Mesenchymal stem cell (in vitro differentiated cells and primary cell): ENCODE measurements around the gene LSMEM2.

Source experiments
- DNase-seq: peaks from one replicate; pipeline ENCODE4 v3.0.0-alpha.2; 2013
- H2AFZ ChIP-seq: one replicate; pipeline ENCODE4 v1.6.1; 2013; ENCODE audit warnings: low read depth, mild to moderate bottlenecking, control low read depth, inconsistent platforms, low read length, moderate library complexity
- H2AK5ac ChIP-seq: 2 replicates; pipeline ENCODE4 v1.6.1; 2013; ENCODE audit warnings: low read length, moderate library complexity, mild to moderate bottlenecking, inconsistent platforms; ENCODE audit not compliant: severe bottlenecking
- H2BK120ac ChIP-seq: one replicate; pipeline ENCODE4 v1.6.1; 2013; ENCODE audit warnings: low read depth, mild to moderate bottlenecking, inconsistent platforms, low read length, moderate library complexity
- H2BK12ac ChIP-seq, 2 experiments: one replicate each; pipeline ENCODE4 v1.6.1; 2013; ENCODE audit warnings: inconsistent platforms in 2 of 2, low read length in 2 of 2, mild to moderate bottlenecking in 2 of 2, moderate library complexity in 2 of 2, control low read depth in 1 of 2
- H2BK15ac ChIP-seq: one replicate; pipeline ENCODE4 v1.6.1; 2013; ENCODE audit warnings: mild to moderate bottlenecking, low read depth, inconsistent platforms; ENCODE audit not compliant: poor library complexity, severe bottlenecking
- H2BK5ac ChIP-seq: 2 replicates; pipeline ENCODE4 v1.6.1; 2013; ENCODE audit warnings: low read depth, mild to moderate bottlenecking, low read length, control low read depth, inconsistent platforms; ENCODE audit not compliant: poor library complexity, severe bottlenecking
- H3K14ac ChIP-seq, 2 experiments: one replicate each; pipeline ENCODE4 v1.6.1; 2013; ENCODE audit warnings: inconsistent platforms in 2 of 2, low read length in 2 of 2, control low read depth in 1 of 2, mild to moderate bottlenecking in 1 of 2, moderate library complexity in 1 of 2
- H3K18ac ChIP-seq, 2 experiments: one replicate each; pipeline ENCODE4 v1.6.1; 2013; ENCODE audit warnings: inconsistent platforms in 2 of 2, low read length in 2 of 2, control low read depth in 1 of 2, low read depth in 1 of 2, mild to moderate bottlenecking in 1 of 2
- H3K23ac ChIP-seq, 2 experiments: one replicate each; pipeline ENCODE4 v1.6.1; 2013; ENCODE audit warnings: inconsistent platforms in 2 of 2, low read length in 2 of 2, mild to moderate bottlenecking in 2 of 2, moderate library complexity in 2 of 2, control low read depth in 1 of 2
- H3K27ac ChIP-seq: 2 replicates; pipeline ENCODE4 v1.5.1; 2013; ENCODE audit warnings: mild to moderate bottlenecking, moderate library complexity, low read length, control low read depth, inconsistent platforms; ENCODE audit not compliant: poor library complexity, severe bottlenecking
- H3K27me3 ChIP-seq, 2 experiments: 2 replicates each; pipeline versions ENCODE4 v1.6.1 to v1.7.0; 2013; ENCODE audit warnings: low read length in 2 of 2, mild to moderate bottlenecking in 2 of 2, moderate library complexity in 2 of 2, control low read depth in 1 of 2, inconsistent platforms in 1 of 2; ENCODE audit not compliant: control insufficient read depth in 1 of 2, insufficient read depth in 1 of 2
- H3K36me3 ChIP-seq, 2 experiments: 2 replicates each; pipeline versions ENCODE4 v1.6.1 to v1.7.0; 2013; ENCODE audit warnings: low read length in 2 of 2, control low read depth in 1 of 2, inconsistent platforms in 1 of 2, low read depth in 1 of 2, mild to moderate bottlenecking in 1 of 2; ENCODE audit not compliant: insufficient read depth in 2 of 2, control insufficient read depth in 1 of 2
- H3K4ac ChIP-seq, 2 experiments: one replicate each; pipeline ENCODE4 v1.6.1; 2013; ENCODE audit warnings: inconsistent platforms in 2 of 2, low read length in 2 of 2, mild to moderate bottlenecking in 2 of 2, moderate library complexity in 2 of 2, control low read depth in 1 of 2, low read depth in 1 of 2
- H3K4me1 ChIP-seq: 2 replicates; pipeline ENCODE4 v1.6.1; 2013; ENCODE audit warnings: low read depth, low read length, control low read depth; ENCODE audit not compliant: control insufficient read depth, insufficient read depth
- H3K4me2 ChIP-seq: 2 replicates; pipeline ENCODE4 v1.6.1; 2013; ENCODE audit warnings: low read length, mild to moderate bottlenecking, inconsistent platforms; ENCODE audit not compliant: poor library complexity, severe bottlenecking
- H3K4me3 ChIP-seq, 2 experiments: 2 replicates each; pipeline versions ENCODE4 v1.5.1 to v1.7.0; 2013; ENCODE audit warnings: low read length in 2 of 2, mild to moderate bottlenecking in 2 of 2, control low read depth in 1 of 2, low read depth in 1 of 2; ENCODE audit not compliant: insufficient read depth in 1 of 2
- H3K79me1 ChIP-seq: replicated peaks from 2 replicates; pipeline ENCODE4 v1.6.1; 2013; ENCODE audit warnings: mild to moderate bottlenecking, control low read depth, low read length, inconsistent platforms; ENCODE audit not compliant: poor library complexity, severe bottlenecking
- H3K9ac ChIP-seq: 2 replicates; pipeline ENCODE4 v1.7.0; 2013; ENCODE audit warnings: mild to moderate bottlenecking, low read length, moderate library complexity
- H3K9me3 ChIP-seq: 2 replicates; pipeline ENCODE4 v1.7.0; 2013; ENCODE audit warnings: mild to moderate bottlenecking, low read length; ENCODE audit not compliant: control insufficient read depth
- H4K8ac ChIP-seq: one replicate; pipeline ENCODE4 v1.6.1; 2013; ENCODE audit warnings: inconsistent platforms, mild to moderate bottlenecking, low read length, moderate library complexity
- H4K91ac ChIP-seq: one replicate; pipeline ENCODE4 v1.6.1; 2013; ENCODE audit warnings: mild to moderate bottlenecking, low read length, inconsistent platforms
- WGBS: methylation state at CpG from one replicate; pipeline ENCODE4 v1.1.7; 2013; ENCODE audit warnings: mixed read lengths; 5-methylcytosine and 5-hydroxymethylcytosine counted together

The LSMEM2 gene

DNA sequence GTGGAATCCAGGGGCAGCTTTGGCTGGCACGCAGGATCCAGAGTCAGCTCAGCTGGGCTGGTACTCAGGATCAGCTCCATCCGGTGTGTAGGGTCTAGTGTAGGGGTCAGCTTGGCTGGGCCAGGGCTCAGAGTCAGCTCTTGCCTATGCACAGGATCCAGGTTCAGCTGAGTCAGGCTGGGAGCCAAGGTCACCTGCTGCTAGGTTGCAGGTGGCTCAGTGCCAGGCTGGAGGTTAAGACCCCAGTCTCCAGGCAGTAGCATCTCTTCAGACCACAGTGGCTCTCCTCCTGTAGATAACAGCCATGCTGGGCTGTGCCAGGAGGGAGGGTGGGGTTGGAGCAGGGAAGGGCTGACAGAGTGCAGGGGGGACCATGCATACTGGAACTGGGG, 18.5 kb downstream of the LSMEM2 start:
- H2AFZ ChIP-seq = no peak overlapping the region
- H2BK15ac ChIP-seq = no peak overlapping the region
- no peak for DNase-seq
- H3K4ac ChIP-seq = no peak overlapping the region
- no peak overlapping the region for H2AK5ac ChIP-seq
- no peak overlapping the region for H4K91ac ChIP-seq
- WGBS = 92% methylated on average over 2 of the region's 2 CpGs
- no peak overlapping the region for H2BK120ac ChIP-seq
- H3K36me3 ChIP-seq = peaks cover 5 to 12% of the 10 kb centered on the region in 2 experiments
- no peak overlapping the region for H4K8ac ChIP-seq
- no peak overlapping the region for H3K9ac ChIP-seq
- H3K27ac ChIP-seq = no peak overlapping the region
- H3K18ac ChIP-seq = no peak overlapping the region
- H3K4me1 ChIP-seq = peaks cover 26% of the 10 kb centered on the region
- no peak overlapping the region for H3K4me3 ChIP-seq
- H3K27me3 ChIP-seq = no peaks in the 10 kb centered on the region
- H3K23ac ChIP-seq = no peak overlapping the region
- H3K14ac ChIP-seq = no peak overlapping the region
- no peak overlapping the region for H2BK12ac ChIP-seq
- H3K9me3 ChIP-seq = no peaks in the 10 kb centered on the region
- no peak overlapping the region for H2BK5ac ChIP-seq
- H3K4me2 ChIP-seq = no peak overlapping the region
- peaks cover 14% of the 10 kb centered on the region for H3K79me1 ChIP-seq

DNA sequence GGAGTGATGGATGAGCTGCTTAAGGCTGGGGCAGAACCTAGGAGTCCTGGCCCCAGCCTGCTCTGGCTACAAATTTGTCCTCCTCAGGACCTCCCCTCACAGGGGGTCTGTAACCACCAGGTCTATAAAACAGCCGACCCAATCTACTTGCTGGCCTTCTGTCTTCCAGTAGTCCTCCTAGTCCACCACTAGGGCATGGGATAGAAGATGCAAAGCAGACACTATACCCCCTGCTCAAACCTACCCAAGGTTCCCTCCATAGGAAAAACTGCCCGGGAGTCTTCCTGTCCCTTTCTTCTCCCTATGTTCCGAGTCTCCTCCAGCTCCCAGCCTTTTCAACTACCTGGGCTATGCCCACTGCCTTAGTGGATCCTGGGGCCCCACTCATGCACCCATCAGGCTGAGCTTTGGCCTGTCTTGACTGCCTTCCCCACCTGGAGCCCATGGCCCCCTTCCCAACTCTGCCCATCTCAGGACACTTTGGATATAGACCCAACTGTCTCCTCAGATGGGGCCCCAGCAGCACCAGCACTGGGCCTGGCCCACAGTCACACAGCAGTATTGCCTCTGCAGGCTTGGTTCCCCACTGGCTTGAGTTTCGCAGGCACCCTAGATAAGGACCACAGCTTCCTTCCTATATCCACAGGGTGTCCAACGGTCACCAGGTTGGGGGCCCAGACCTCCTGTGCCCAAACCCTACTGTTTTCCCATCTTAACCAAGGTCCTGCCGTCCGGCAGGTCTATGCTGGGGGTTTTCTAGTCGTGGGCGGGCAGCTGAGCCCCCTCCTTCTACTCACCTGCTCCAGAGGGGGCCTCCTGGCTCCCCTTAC, 19.2 kb downstream of the LSMEM2 start:
- Histone ChIP-seq H4K91ac (peak overlapping the region; percentile 31), H3K4me3 (peak overlapping the region; percentile 70 to 91), H3K36me3 (peaks cover 5 to 12% of the 10 kb centered on the region in 2 experiments), H2BK12ac (peak overlapping the region in 1 of 2 experiments; percentile 32), H3K27me3 (no peaks in the 10 kb centered on the region), H3K9ac (peak overlapping the region; percentile 94), H3K4me2 (peak overlapping the region; percentile 93), H2AFZ (no peak overlapping the region), H3K27ac (no peak overlapping the region), H2AK5ac (peak overlapping the region; percentile 67), H4K8ac (peak overlapping the region; percentile 42), H3K79me1 (peaks cover 14% of the 10 kb centered on the region), H3K14ac (no peak overlapping the region), H3K9me3 (no peaks in the 10 kb centered on the region), H3K4me1 (peaks cover 28% of the 10 kb centered on the region), H3K18ac (peak overlapping the region; percentile 83 to 92), H2BK15ac (peak overlapping the region; percentile 73), H3K23ac (peak overlapping the region in 1 of 2 experiments; percentile 79), H3K4ac (peak overlapping the region in 1 of 2 experiments; percentile 19), H2BK5ac (no peak overlapping the region), H2BK120ac (no peak overlapping the region)
- 60% methylated on average over 9 of the region's 9 CpGs for WGBS
- DNase-seq = peak; percentile 35

DNA sequence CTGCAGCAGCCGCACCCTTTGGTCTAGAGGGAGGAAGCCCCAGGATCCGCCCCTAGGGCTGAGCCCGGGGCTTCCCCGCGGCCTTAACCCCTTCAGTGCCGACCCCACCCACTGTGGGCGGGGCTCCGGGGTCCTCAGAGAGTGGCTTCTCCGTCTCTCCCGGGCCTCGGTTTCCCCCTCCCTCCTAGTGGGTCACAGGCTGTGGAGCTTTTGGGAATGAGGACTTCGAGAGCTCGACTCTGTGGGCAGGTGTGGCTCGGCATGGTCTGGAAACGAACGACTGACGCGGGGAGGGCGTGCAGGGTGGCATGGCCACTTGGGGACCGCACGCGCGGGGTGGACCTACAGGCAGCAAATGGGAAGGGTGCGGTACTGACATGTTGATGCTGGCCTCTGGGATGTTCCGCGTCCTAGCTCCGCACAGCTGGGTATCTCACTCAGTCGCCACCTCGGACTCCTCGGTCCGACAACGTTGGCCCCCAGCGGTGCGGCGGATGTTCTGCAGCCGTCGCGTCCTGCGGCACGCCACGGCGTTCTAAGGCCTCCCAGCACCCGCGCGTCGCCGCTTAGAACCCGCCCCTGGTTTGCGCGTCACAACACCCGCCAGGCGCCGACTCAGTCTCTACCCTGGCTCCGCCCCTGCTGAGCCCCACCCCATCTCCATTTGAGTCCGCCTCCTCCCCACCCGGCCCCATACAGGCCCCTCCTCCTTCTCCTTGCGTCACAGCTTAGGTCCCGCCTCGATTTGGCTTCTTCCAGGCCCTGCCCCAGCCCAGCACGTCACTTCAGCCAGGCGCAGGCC, 20.1 kb downstream of the LSMEM2 start, which contains the start of the genes HYAL3 and NAA80:
Gene HYAL3, minus strand, starts transcription at position 570 of the 802 bp plus-strand sequence. CDS start 3,803 bp downstream, outside the sequence.
Gene NAA80, minus strand, starts transcription at position 570 of the 802 bp plus-strand sequence. CDS start 1,942 bp downstream, outside the sequence.
- WGBS = under 1% methylated on average over 58 of the region's 61 CpGs
- Histone ChIP-seq H3K79me1 (peaks cover 14% of the 10 kb centered on the region), H2BK5ac (no peak within 1 kb of the TSS)

More for the DNA sequence above, 20.1 kb downstream of the LSMEM2 start, which contains the start of the genes HYAL3 and NAA80:
- peak within 1 kb of the TSS in 1 of 2 experiments; percentile 79 for H3K23ac ChIP-seq
- peak within 1 kb of the TSS in 1 of 2 experiments; percentile 40 for H2BK12ac ChIP-seq
- peak; percentile 99 for DNase-seq
- H3K36me3 ChIP-seq = peaks cover 5 to 12% of the 10 kb centered on the region in 2 experiments
- H3K4me2 ChIP-seq = peak within 1 kb of the TSS; percentile 93
- peak within 1 kb of the TSS; percentile 21 for H3K27ac ChIP-seq
- H3K4ac ChIP-seq = peak within 1 kb of the TSS; percentile 53 to 96
- H4K8ac ChIP-seq = peak within 1 kb of the TSS; percentile 90
- peak within 1 kb of the TSS; percentile 83 to 92 for H3K18ac ChIP-seq
- peak within 1 kb of the TSS; percentile 42 for H2AFZ ChIP-seq
- no peaks in the 10 kb centered on the region for H3K9me3 ChIP-seq
- H3K14ac ChIP-seq = peak within 1 kb of the TSS in 1 of 2 experiments; percentile 22
- peak within 1 kb of the TSS; percentile 70 to 91 for H3K4me3 ChIP-seq
- H3K4me1 ChIP-seq = peaks cover 34% of the 10 kb centered on the region
- peak within 1 kb of the TSS; percentile 23 for H2BK120ac ChIP-seq
- H4K91ac ChIP-seq = peak within 1 kb of the TSS; percentile 91
- H2AK5ac ChIP-seq = peak within 1 kb of the TSS; percentile 67
- H3K9ac ChIP-seq = peak within 1 kb of the TSS; percentile 94
- peak within 1 kb of the TSS; percentile 73 for H2BK15ac ChIP-seq
- H3K27me3 ChIP-seq = no peaks in the 10 kb centered on the region
